Stimulated activated CD4-positive, alpha-beta T cell treated with anti-CD3 and anti-CD28 coated beads, Interleukin-2, amount 100 ng/mL, for 48 hours (primary cell): ENCODE measurements around the gene HOXB5.

Experiments
- DNase-seq, 2 donors: peaks; one replicate each; pipeline ENCODE4 v3.0.0-alpha.2; 2020

Gene HOXB5

GRCh38 chr17:48593126-48593829 is at the start of gene HOXB5:
Gene HOXB5, minus strand, starts transcription at chr17:48593779. Its CDS starts 97 bp downstream, at chr17:48593682.
- no peak for DNase-seq

GRCh38 chr17:48642843-48643696 is 49.5 kb upstream of the HOXB5 start:
- DNase-seq, result no peak

GRCh38 chr17:48642059-48642842 is 48.7 kb upstream of the HOXB5 start:
- no peak for DNase-seq

DNA sequence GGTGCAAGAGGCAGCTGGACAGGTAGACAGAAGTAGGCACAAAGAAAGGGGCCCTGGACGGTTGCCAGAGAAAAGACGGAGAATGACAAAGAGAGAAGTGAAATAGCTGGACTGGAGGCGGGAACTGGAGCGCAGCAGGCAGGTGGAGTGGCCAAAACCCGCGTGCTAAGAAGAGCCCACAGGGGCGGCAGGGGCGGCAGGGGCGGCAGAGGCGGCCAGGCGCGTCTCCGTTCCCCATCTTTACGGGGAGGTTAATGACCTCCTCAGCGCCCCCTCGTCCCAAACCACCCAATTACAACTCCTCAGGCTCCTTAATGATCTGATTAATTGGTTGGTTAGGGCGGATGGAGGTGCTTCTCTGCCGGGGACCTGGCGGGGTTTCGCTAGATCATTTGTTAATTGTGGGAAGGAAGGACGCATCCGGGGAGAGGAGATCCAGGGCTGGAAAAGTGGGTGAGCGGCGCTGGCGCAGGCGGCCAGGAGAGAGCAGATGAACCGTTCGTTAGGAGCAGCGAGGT is 48.0 kb upstream of the HOXB5 start:
- no peak for DNase-seq

DNA sequence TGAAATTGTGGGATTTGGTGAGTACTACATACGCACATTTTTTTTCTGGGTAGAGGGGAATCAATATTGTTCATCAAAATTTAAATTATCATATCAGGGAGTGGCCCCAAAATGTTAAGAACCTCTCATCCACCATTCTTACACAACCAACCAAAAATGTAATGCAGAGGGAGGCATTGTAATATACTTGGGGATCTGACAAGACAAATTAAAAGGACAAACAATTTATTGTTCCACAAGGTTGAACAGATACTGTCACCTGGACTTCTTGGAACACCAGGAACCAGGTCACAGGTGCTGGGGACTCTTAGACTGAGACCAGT is 47.2 kb upstream of the HOXB5 start:
- no peak for DNase-seq

- no peak for DNase-seq
These were observed 46.6 kb upstream of the HOXB5 start for GRCh38 chr17:48639982-48640857.

GRCh38 chr17:48639136-48639535 is 45.6 kb upstream of the HOXB5 start:
- DNase-seq, result no peak

DNA sequence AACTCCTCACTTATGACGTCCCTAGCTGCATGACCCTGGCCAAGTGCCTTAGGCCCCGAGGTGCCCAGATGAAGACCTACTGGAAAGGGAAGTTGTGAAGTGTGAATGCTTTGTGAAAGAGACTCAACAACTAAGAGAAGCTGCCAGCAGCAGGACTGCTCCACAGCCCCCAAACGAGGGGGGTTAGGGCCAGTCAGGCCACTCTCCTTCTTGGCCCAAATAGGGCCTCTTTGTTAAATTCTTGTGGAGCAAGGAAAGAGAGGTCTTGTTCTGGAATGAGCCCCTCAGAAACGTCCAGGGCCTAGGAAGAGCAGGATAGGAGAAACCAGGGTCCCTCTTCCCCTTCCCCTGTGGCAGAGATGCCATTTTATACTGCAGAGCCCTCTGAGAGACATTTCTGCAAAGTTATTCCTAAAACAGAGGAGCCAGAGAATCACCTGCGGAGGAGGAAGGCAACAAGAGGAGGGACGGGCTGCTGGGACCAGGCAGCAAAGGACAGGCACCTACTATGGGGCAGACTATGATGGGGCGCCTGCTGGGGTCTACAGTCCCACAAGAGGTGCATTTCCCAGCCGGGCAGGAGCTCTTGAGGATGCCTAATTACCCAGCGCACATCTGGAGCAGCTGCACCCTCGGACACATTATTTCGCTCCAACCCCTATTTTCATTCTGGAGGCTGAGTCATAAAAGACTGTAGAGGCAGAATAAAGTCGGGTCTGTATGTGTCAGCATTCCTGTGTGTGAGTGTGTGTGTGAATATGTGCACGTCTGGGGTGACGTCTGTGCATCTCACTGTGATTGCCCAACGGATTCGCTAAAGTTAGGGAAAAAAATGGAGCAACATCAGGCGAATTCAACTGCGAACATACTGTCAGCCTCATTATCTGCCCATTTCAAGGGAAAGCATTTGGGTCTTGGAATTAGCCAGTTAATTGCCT is 44.0 kb upstream of the HOXB5 start:
- no peak for DNase-seq

GRCh38 chr17:48636177-48637018 is 42.8 kb upstream of the HOXB5 start:
- DNase-seq, result peak; percentile 80 to 88

GRCh38 chr17:48634493-48635208 is 41.1 kb upstream of the HOXB5 start:
- DNase-seq, result no peak

- no peak for DNase-seq
These were observed 39.7 kb upstream of the HOXB5 start for GRCh38 chr17:48633266-48633677.

DNA sequence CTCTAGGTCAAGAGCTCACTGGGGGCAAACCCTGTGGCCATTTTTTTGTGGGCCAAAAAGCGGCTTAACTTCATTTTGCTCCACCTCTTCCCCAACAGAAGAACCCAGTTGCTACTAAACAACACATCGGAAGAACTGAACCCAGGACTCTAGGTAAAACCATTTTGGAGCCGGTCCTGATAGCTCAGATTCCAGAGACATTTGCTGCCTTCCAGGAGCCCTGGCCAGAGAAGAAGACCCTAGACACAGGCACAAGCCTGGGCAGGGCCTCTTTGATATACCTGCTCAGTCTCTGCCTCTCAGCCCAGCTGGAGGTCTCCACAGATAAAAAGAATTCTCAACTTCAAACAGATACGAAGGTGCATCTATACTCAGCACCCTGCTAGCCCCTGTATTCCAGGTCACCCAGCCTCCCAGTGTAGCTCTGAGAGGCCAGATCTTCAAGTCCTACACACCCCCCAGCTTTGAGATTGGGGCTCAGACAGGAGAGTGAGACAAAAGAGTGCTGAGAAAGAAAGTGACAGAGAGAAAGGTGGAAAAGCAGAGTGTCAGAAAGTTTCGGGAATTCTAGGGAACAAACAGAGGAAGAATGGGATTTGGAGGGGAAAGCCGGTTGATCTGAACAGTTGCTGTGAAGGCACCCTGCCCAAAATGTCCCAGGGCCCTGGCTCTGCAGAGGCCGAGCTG is 39.1 kb upstream of the HOXB5 start:
- no peak for DNase-seq

DNA sequence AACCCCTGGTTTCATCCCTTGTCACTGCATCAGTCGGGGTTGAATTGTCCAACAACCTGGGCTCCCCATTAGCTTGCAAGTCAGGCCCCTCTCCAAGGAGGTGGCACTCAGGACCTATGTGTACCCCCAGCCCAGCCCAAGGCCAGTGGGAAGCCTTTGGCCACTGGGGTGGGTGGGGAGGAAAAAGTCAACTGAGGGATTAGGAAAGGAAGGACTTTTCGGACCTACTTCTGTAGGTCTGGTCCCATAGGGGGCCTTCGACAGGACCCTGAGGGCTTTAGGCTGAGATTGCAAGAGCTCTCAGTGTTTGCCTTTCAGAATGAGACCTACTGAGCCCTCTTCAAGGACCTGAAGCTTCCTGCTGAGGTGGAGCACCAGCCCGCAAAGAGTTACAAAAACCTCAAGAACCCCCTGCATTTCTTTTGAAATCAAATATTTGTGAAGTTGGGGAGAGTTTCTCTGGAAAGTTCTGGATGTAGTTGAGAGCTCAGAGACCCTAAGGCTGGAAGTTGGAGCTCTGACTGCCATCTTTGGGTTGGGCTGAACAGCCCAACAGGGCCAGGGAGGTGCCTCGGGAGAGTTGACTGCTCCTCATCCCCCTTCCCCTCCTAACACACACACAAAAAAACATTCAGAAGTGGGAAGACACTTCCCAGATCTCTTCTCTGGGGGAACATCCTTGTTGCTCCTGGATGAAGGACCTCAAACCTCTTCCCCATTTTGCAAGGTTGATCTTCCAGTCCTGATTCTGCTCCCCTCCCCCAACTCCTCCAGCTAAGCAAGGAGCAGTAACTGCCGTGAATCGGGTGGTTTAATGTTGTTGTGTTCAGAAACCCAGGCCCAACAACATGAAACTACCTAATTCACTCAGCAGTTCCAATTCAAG is 38.4 kb upstream of the HOXB5 start:
- DNase-seq, result no peak

- no peak for DNase-seq
These were observed 37.5 kb upstream of the HOXB5 start for GRCh38 chr17:48630925-48631692.

DNA sequence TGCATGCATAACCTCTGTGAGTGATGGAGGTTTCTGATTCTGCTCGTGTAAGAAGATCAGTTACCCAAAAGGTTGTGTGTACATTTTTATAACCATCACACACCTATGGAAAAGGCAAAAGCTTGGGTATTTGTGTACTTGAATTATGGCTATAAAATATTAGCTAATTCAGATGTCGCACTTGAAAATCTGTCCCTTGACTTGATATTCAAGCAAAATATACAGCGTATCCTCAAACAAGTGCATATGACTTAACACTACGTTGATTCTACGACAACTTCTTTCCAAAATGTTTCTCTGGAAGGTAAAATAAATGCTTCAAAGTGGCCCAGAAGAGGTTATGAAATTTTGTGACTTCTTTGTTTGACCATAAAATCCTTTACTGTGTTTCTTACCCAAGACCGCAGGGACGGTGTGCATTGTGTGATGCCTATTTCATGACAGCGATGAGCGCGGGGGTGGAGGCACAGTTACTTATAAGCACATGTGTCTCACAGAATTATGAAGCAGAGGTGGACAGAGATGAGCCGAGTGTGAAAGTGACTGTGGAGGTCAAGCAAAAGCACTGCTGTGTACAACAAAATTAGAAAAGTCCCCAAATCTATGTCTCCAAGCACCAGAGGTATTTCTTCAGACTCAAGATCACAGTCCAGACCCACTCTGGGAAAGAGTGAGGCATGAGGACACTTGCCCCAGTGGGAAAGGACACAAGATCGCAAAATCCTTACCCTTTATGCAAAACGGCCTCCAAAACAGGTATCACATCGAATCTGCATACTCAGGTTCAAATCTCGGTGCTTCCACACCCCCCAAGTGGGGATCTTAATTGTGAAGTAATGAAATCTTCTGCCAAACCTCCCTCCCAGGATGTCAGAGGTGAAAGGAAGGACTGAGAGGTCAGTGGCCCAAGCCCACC is 36.7 kb upstream of the HOXB5 start:
- DNase-seq, result no peak

DNA sequence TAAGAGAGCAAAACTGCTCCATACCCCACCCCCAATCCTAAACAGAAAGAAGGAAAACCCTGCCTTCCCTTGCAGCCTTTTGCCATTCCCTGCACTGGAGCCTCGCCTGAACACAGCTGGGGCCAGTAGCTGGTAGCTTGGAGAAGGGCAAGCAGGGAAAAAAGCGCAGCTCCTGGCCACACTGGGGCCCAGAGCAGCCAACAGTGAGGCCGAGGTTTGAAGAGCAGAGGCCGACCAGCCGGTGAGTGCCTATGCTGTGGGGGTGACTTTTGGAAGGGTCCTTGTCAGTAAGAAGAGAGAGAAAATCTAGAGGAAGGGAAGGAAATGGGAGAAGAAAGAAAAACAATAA is 35.8 kb upstream of the HOXB5 start:
- no peak for DNase-seq
